K562 (cell line): ENCODE data around the gene KATNB1. TPM values are rescaled to one million over a fixed set of nuclear protein-coding genes. Genes with fewer than 3 reads are reported as not detected.

Experiments
- ATAC-seq: fragments of 200-7000 bp; cut with Tn5 transposase; 3 replicates; pipeline ENCODE4 v1.9.1; 2020; ENCODE audit warnings: moderate library complexity
- BruUV-seq: library from RNA; stranded (reverse); fragments of 400-500 nt; replicated peaks from 2 replicates; lab custom pipeline; 2021; lab: Mats Ljungman, UMichigan
- CTCF ChIA-PET: fragments of 300-600 bp; formaldehyde crosslinking; extraction: SDS; loops from one replicate; lab custom pipeline; 2021; ENCODE audit warnings: low intra/inter-chr PET ratio; lab: Yijun Ruan, JAX
- POLR2A ChIA-PET: fragments of 300-600, 350-650 bp; sonication (Branson Sonifier 250); formaldehyde crosslinking; extraction: SDS; loops from one replicate; lab custom pipeline; 2021; ENCODE audit warnings: antibody characterized with exemption, inconsistent platforms; lab: Yijun Ruan, JAX
- DNase-seq, 4 experiments: peaks; one replicate each; pipeline versions ENCODE4 v3.0.0 to v3.0.0-alpha.2; 2011 to 2018; ENCODE audit warnings: low spot score in 3 of 4, mixed read lengths in 3 of 4; ENCODE audit errors: extremely low read depth in 1 of 4
- FAIRE-seq: peaks from 2 replicates; lab custom pipeline; 2011; peaks lifted over from hg19 to GRCh38; lab: Jason Lieb, UNC
- H2AFZ ChIP-seq: 2 replicates; pipeline ENCODE4 v1.6.0; 2011; ENCODE audit warnings: low read depth, low read length, control low read depth, inconsistent platforms
- H3K27ac ChIP-seq: fragments of 200-600 bp; 3 replicates; pipeline ENCODE4 v1.8.0; 2011; ENCODE audit warnings: low read depth, mild to moderate bottlenecking, control low read depth, inconsistent platforms, low read length, moderate library complexity, mixed read lengths; ENCODE audit errors: extremely low read depth
- H3K27me3 ChIP-seq, 2 experiments: fragments of 300-600 bp in 1 of 2; 2 replicates in 1 of 2; 3 replicates in 1 of 2; pipeline versions ENCODE4 v1.6.0 to v1.8.0; 2011; ENCODE audit warnings: inconsistent platforms in 2 of 2, low read length in 2 of 2, mild to moderate bottlenecking in 1 of 2, mixed read lengths in 1 of 2, moderate library complexity in 1 of 2; ENCODE audit not compliant: control insufficient read depth in 2 of 2, insufficient read depth in 2 of 2
- H3K36me3 ChIP-seq: fragments of 300-600 bp; 3 replicates; pipeline ENCODE4 v1.8.0; 2011; ENCODE audit warnings: mild to moderate bottlenecking, low read length, inconsistent platforms; ENCODE audit not compliant: control insufficient read depth, insufficient read depth
- H3K4me1 ChIP-seq, 2 experiments: fragments of 200-600 bp in 1 of 2; replicated peaks in 1 of 2; 2 replicates in 1 of 2; 3 replicates in 1 of 2; pipeline versions ENCODE4 v1.5.1 to v1.8.0; 2011; ENCODE audit warnings: inconsistent platforms in 2 of 2, low read length in 2 of 2, mild to moderate bottlenecking in 1 of 2, mixed read lengths in 1 of 2, moderate library complexity in 1 of 2; ENCODE audit not compliant: control insufficient read depth in 2 of 2, insufficient read depth in 2 of 2
- H3K4me2 ChIP-seq: 2 replicates; pipeline ENCODE4 v1.6.1; 2011; ENCODE audit warnings: low read length, control low read depth, inconsistent platforms, mixed read lengths; ENCODE audit not compliant: insufficient read depth
- H3K4me3 ChIP-seq: fragments of 200-600 bp; sonication (generic), shearing (Covaris generic); 2 replicates; pipeline ENCODE4 v1.5.1; 2016; ENCODE audit warnings: control low read depth, inconsistent platforms
- H3K79me2 ChIP-seq: fragments of 200-600 bp; 3 replicates; pipeline ENCODE4 v1.8.0; 2011; ENCODE audit warnings: low read length, inconsistent platforms; ENCODE audit not compliant: control insufficient read depth, insufficient read depth
- H3K9ac ChIP-seq, 2 experiments: 2 replicates each; pipeline versions ENCODE4 v1.6.0 to v1.6.1; 2011; ENCODE audit warnings: low read depth in 2 of 2, low read length in 2 of 2, control low read depth in 1 of 2, inconsistent platforms in 1 of 2, mild to moderate bottlenecking in 1 of 2, mixed read lengths in 1 of 2; ENCODE audit not compliant: insufficient read depth in 1 of 2
- H3K9me1 ChIP-seq: one replicate; pipeline ENCODE4 v1.6.0; 2011; ENCODE audit warnings: inconsistent platforms, mild to moderate bottlenecking, low read length, moderate library complexity; ENCODE audit not compliant: control insufficient read depth, insufficient read depth
- H3K9me3 ChIP-seq: replicated peaks from 2 replicates; pipeline ENCODE4 v1.5.1; 2011; ENCODE audit warnings: low read depth, low read length, inconsistent platforms; ENCODE audit not compliant: control insufficient read depth, insufficient read depth
- H4K20me1 ChIP-seq: replicated peaks from 2 replicates; pipeline ENCODE4 v1.6.1; 2011; ENCODE audit warnings: low read length, inconsistent platforms, mixed read lengths; ENCODE audit not compliant: control insufficient read depth, insufficient read depth
- ADNP ChIP-seq: fragments of 200-800 bp; sonication (Bioruptor generic); IDR thresholded peaks from 2 replicates; pipeline ENCODE4 v1.6.1; 2016; ENCODE audit warnings: missing genetic modification characterization, missing compliant biosample characterization
- ATF2 ChIP-seq: sonication (generic); formaldehyde crosslinking; IDR thresholded peaks from 2 replicates; pipeline ENCODE4 v1.8.1; 2022; ENCODE audit warnings: missing genetic modification reagents
- CTBP1 ChIP-seq: fragments of 450-650 bp; IDR thresholded peaks from 2 replicates; pipeline ENCODE4 v1.6.1; 2016; ENCODE audit warnings: borderline replicate concordance
- DACH1 ChIP-seq: fragments of 450-650 bp; IDR thresholded peaks from 2 replicates; pipeline ENCODE4 v1.6.1; 2018; ENCODE audit not compliant: partially characterized antibody
- EHMT2 ChIP-seq: fragments of 450-650 bp; IDR thresholded peaks from 2 replicates; pipeline ENCODE4 v1.6.1; 2018; ENCODE audit warnings: antibody characterized with exemption
- FOS ChIP-seq: IDR thresholded peaks from 3 replicates; pipeline ENCODE4 v1.6.1; 2011; ENCODE audit not compliant: insufficient read length; ENCODE audit errors: extremely low read depth
- HDAC1 ChIP-seq, 2 experiments: fragments of 450-650 bp; IDR thresholded peaks; 2 replicates each; pipeline ENCODE4 v1.6.1; 2016 to 2017; ENCODE audit warnings: inconsistent platforms in 1 of 2, mild to moderate bottlenecking in 1 of 2, moderate library complexity in 1 of 2
- HNRNPLL ChIP-seq: fragments of 200-400 bp; formaldehyde crosslinking; IDR thresholded peaks from 2 replicates; pipeline ENCODE4 v1.6.1; 2017; ENCODE audit warnings: low read length, low read depth, mild to moderate bottlenecking; ENCODE audit not compliant: poor library complexity, severe bottlenecking
- KAT2B ChIP-seq: IDR thresholded peaks from one replicate; pipeline ENCODE4 v1.6.1; 2012; ENCODE audit warnings: low read depth, mild to moderate bottlenecking, control low read depth, inconsistent platforms, low read length, moderate library complexity
- KDM1A ChIP-seq, 2 experiments: fragments of 450-650 bp; IDR thresholded peaks; 2 replicates each; pipeline ENCODE4 v1.6.1; 2016; ENCODE audit warnings: mild to moderate bottlenecking in 2 of 2
- KDM4B ChIP-seq, 2 experiments: fragments of 450-650 bp in 1 of 2; sonication (generic) in 1 of 2; IDR thresholded peaks; 2 replicates each; pipeline ENCODE4 v1.6.1; 2016 to 2017; ENCODE audit warnings: borderline replicate concordance in 2 of 2, antibody characterized with exemption in 1 of 2, low read depth in 1 of 2, mild to moderate bottlenecking in 1 of 2
- PKNOX1 ChIP-seq: fragments of 450-650 bp; IDR thresholded peaks from 2 replicates; pipeline ENCODE4 v1.6.1; 2016
- POLR2G ChIP-seq: fragments of 200-400 bp; formaldehyde crosslinking; IDR thresholded peaks from 2 replicates; pipeline ENCODE4 v1.6.1; 2017; ENCODE audit warnings: low read depth, mild to moderate bottlenecking, antibody characterized with exemption, low read length, moderate library complexity
- POLR2H ChIP-seq: IDR thresholded peaks from 2 replicates; pipeline ENCODE4 v1.6.1; 2016; ENCODE audit warnings: missing genetic modification characterization, low read depth, mild to moderate bottlenecking, control low read depth, missing compliant biosample characterization, moderate library complexity
- SAP30 ChIP-seq: fragments of 200-600 bp; sonication (generic); IDR thresholded peaks from 2 replicates; pipeline ENCODE4 v1.6.1; 2012; ENCODE audit warnings: borderline replicate concordance, low read depth, mild to moderate bottlenecking, moderate library complexity, low read length, control low read depth, inconsistent platforms; ENCODE audit not compliant: insufficient read depth, poor library complexity, severe bottlenecking
- ZNF263 ChIP-seq: sonication (generic); formaldehyde crosslinking; IDR thresholded peaks from 2 replicates; pipeline ENCODE4 v1.8.0; 2022; ENCODE audit warnings: mild to moderate bottlenecking, missing genetic modification reagents, borderline replicate concordance
- ZNF311 ChIP-seq: fragments of 250-450 bp; sonication (Bioruptor Pico); IDR thresholded peaks from 2 replicates; pipeline ENCODE4 v1.4.0; 2020; ENCODE audit warnings: mild to moderate bottlenecking, moderate library complexity
- WGBS: fragments of 100-300 bp; shearing (Covaris generic); methylation state at CpG from one replicate; pipeline ENCODE4 v1.1.6; 2016; ENCODE audit warnings: low coverage, mixed read lengths; ENCODE audit not compliant: insufficient coverage; ENCODE audit errors: missing lambda C conversion rate; 5-methylcytosine and 5-hydroxymethylcytosine counted together
- in situ Hi-C: fragments of 300-500 bp; cut with MboI; formaldehyde crosslinking; loops from 4 replicates; pipeline ENCODE4 v1.15.0; 2018; ENCODE audit warnings: inconsistent platforms, mixed read lengths
- intact Hi-C: fragments of 100-400 bp; cut with micrococcal nuclease; formaldehyde crosslinking; loops from 2 replicates; pipeline ENCODE4 v1.14.2; 2022
- polyA plus RNA-seq, 8 experiments: library from polyadenylated mRNA; depleted of rRNA in 4 of 8; stranded (reverse) in 5 of 8; unstranded in 3 of 8; fragments of >200 nt; fragmentation: Nextera tagmentation in 2 of 8; fragmentation: Illumina TruSeq in 1 of 8; extraction: Ambion mirVana in 2 of 8; extraction: Trizol in 1 of 8; gene quantifications; 2 replicates each; pipeline versions ENCODE4 v1.2.1 to v1.2.3, GENCODE V29; 2011 to 2014; ENCODE audit warnings: inconsistent platforms in 1 of 8, missing spikeins in 1 of 8
- total RNA-seq, 7 experiments: library from RNA; depleted of rRNA in 6 of 7; stranded (reverse); fragments of >200 nt in 6 of 7; fragmentation: Illumina TruSeq in 2 of 7; extraction: Trizol in 2 of 7; gene quantifications; 2 replicates each; pipeline versions ENCODE4 v1.2.1 to v1.2.3, GENCODE V29; 2011 to 2021; ENCODE audit warnings: low replicate concordance in 1 of 7

Gene KATNB1
- total and polyA plus RNA-seq, 9 of the 15 experiments (the other 6 are each of a cell fraction or from before 2014, with no cell fraction given) = 1.2 to 52.6 (median 21.9) TPM

- H3K27ac ChIP-seq = no peak overlapping the region
Measured at GRCh38 chr16:57704905-57705852, 30.4 kb upstream of the KATNB1 start.

More at GRCh38 chr16:57704905-57705852, 30.4 kb upstream of the KATNB1 start:
- Histone ChIP-seq H3K4me3 (no peak overlapping the region), H4K20me1 (no peaks in the 10 kb centered on the region), H3K4me1 (peaks cover 13 to 18% of the 10 kb centered on the region in 2 experiments), H3K9ac (no peak overlapping the region), H3K36me3 (no peaks in the 10 kb centered on the region), H3K27me3 (peaks cover 3 to 10% of the 10 kb centered on the region in 2 experiments; a peak in 3 of 5 replicates), H3K9me1 (no peaks in the 10 kb centered on the region), H2AFZ (no peak overlapping the region), H3K9me3 (no peaks in the 10 kb centered on the region), H3K4me2 (no peak overlapping the region), H3K79me2 (no peaks in the 10 kb centered on the region)
- FAIRE-seq = no peak
- in situ Hi-C loops (no loop called here), intact Hi-C loops (no loop called here)
- 13% methylated on average over 3 of the region's 4 CpGs for WGBS
- BruUV-seq = no TSS peak
- CTCF ChIA-PET = no interaction called here
- ATAC-seq = no peak
- TF ChIP-seq DACH1 = no peak
- TF ChIP-seq ZNF263 = peak; percentile 98
- TF ChIP-seq EHMT2 = 0 out of 2 replicates have a peak, but pooled peaks have one; percentile 48
- TF ChIP-seq CTBP1 = peak; percentile 27; the same call in 1 of the 2 replicates
- TF ChIP-seq HNRNPLL = no peak
- TF ChIP-seq FOS = no peak
- 0 out of 4 replicates have a peak, but pooled peaks of 1 of the 2 experiments have one; percentile 47 for TF ChIP-seq HDAC1 (IDR thresholded peaks at IDR 0.05)
- TF ChIP-seq SAP30 = no peak
- TF ChIP-seq POLR2G = no peak
- TF ChIP-seq KDM1A (IDR thresholded peaks at IDR 0.05) = peak in 1 of 2 experiments; percentile 36; a peak in 1 of 4 replicates
- no peak for TF ChIP-seq POLR2H (tag)
- TF ChIP-seq ZNF311 = no peak
- TF ChIP-seq KDM4B (IDR thresholded peaks at IDR 0.05; ENCODE audit: borderline replicate concordance in 2 of 2, low read depth in 1 of 2) = no peak
- TF ChIP-seq PKNOX1 = peak; percentile 30; the same call in 1 of the 2 replicates
- no peak for TF ChIP-seq ATF2 (CRISPR knock-in tag)
- TF ChIP-seq ADNP (tag) = no peak
- TF ChIP-seq KAT2B = no peak
- POLR2A ChIA-PET = interaction anchor here (0.9 to 1.0 kb wide), 2 partner anchors 30 to 37 kb away, joined by 3 to 4 read pairs; partner anchors contain the start of gene KATNB1
- DNase-seq = no peak
